B cell (primary cell): Measurements from ENCODE around the gene KCNQ2. TPM values are rescaled to one million over a fixed set of nuclear protein-coding genes. Genes with fewer than 3 reads are reported as not detected.

ENCODE experiments used
- ATAC-seq: fragments of 200-7000 bp; cut with Tn5 transposase; one replicate; pipeline ENCODE4 v1.10.0; 2021; ENCODE audit warnings: low read depth, mild to moderate bottlenecking, moderate number of reproducible peaks, moderate library complexity
- CTCF ChIA-PET: fragments of 350-600 bp; sonication (Branson Sonifier 250); formaldehyde crosslinking; loops from one replicate; lab custom pipeline; 2021; ENCODE audit warnings: antibody characterized with exemption, inconsistent platforms; lab: Charles Lee
- POLR2A ChIA-PET: fragments of 350-600 bp; sonication (Branson Sonifier 250); formaldehyde crosslinking; loops from one replicate; lab custom pipeline; 2021; ENCODE audit warnings: antibody characterized with exemption; lab: Charles Lee
- DNase-seq: peaks from one replicate; pipeline ENCODE4 v3.0.0; 2013
- H2AFZ ChIP-seq: 2 replicates; pipeline ENCODE4 v1.6.1; 2012; ENCODE audit warnings: mild to moderate bottlenecking, low read depth, low read length; ENCODE audit not compliant: insufficient read depth, poor library complexity, severe bottlenecking
- H3K27ac ChIP-seq, 2 donors: 1 replicate in 1 of 2; 2 replicates in 1 of 2; pipeline ENCODE4 v1.5.1; 2012 to 2013; ENCODE audit warnings: low read length in 2 of 2, mild to moderate bottlenecking in 2 of 2, moderate library complexity in 1 of 2
- H3K27me3 ChIP-seq, 4 experiments: fragments of 200-600 bp in 1 of 4; sonication (generic) in 1 of 4; replicated peaks in 1 of 4; 1 replicate in 2 of 4; 2 replicates in 2 of 4; pipeline versions ENCODE4 v1.6.1 to v1.7.0; 2013 to 2016; ENCODE audit warnings: low read length in 3 of 4, mild to moderate bottlenecking in 2 of 4, mixed read lengths in 1 of 4, moderate library complexity in 1 of 4; ENCODE audit not compliant: insufficient read depth in 4 of 4, control insufficient read depth in 3 of 4; ENCODE audit errors: control extremely low read depth in 1 of 4
- H3K36me3 ChIP-seq, 2 experiments: replicated peaks in 1 of 2; 1 replicate in 1 of 2; 2 replicates in 1 of 2; pipeline versions ENCODE4 v1.6.1 to v1.7.1; 2013; ENCODE audit warnings: low read length in 1 of 2; ENCODE audit not compliant: insufficient read depth in 2 of 2, control insufficient read depth in 1 of 2; ENCODE audit errors: control extremely low read depth in 1 of 2, extremely low read depth in 1 of 2
- H3K4me1 ChIP-seq, 2 donors: fragments of 200-600 bp in 1 of 2; sonication (generic) in 1 of 2; 1 replicate in 1 of 2; 2 replicates in 1 of 2; pipeline versions ENCODE4 v1.5.1 to v1.6.1; 2013 to 2017; ENCODE audit warnings: low read length in 2 of 2; ENCODE audit not compliant: control insufficient read depth in 2 of 2, insufficient read depth in 2 of 2
- H3K4me2 ChIP-seq: replicated peaks from 2 replicates; pipeline ENCODE3; 2012; ENCODE audit warnings: mild to moderate bottlenecking, low read depth, low read length; ENCODE audit not compliant: poor library complexity, severe bottlenecking
- H3K4me3 ChIP-seq, 5 experiments: fragments of 200-600 bp in 1 of 5; sonication (generic) in 1 of 5; 1 replicate in 3 of 5; 2 replicates in 2 of 5; pipeline versions ENCODE4 v1.5.1 to v1.7.0; 2011 to 2016; ENCODE audit warnings: low read length in 4 of 5, mild to moderate bottlenecking in 4 of 5, low read depth in 2 of 5, control low read depth in 1 of 5, moderate library complexity in 1 of 5; ENCODE audit not compliant: insufficient read depth in 1 of 5; ENCODE audit errors: control extremely low read depth in 1 of 5, extremely low read depth in 1 of 5
- H3K79me2 ChIP-seq: fragments of 200-600 bp; sonication (generic); one replicate; pipeline ENCODE4 v1.6.0; 2016; ENCODE audit warnings: low read length; ENCODE audit not compliant: control insufficient read depth, insufficient read depth
- H3K9ac ChIP-seq: fragments of 200-600 bp; sonication (generic); 2 replicates; pipeline ENCODE4 v1.6.1; 2017; ENCODE audit warnings: mild to moderate bottlenecking, low read length, moderate library complexity
- H3K9me3 ChIP-seq, 3 donors: one replicate each; pipeline versions ENCODE4 v1.6.1 to v1.7.1; 2013; ENCODE audit warnings: low read length in 2 of 3; ENCODE audit not compliant: control insufficient read depth in 2 of 3, insufficient read depth in 1 of 3; ENCODE audit errors: control extremely low read depth in 1 of 3
- H4K20me1 ChIP-seq: 2 replicates; pipeline ENCODE4 v1.6.0; 2012; ENCODE audit warnings: mild to moderate bottlenecking, low read length; ENCODE audit not compliant: insufficient read depth, control insufficient read depth, poor library complexity, severe bottlenecking
- H3K27ac Mint-ChIP-seq: one replicate; pipeline ENCODE4 v1.8.0; 2021; ENCODE audit warnings: mixed read lengths
- H3K27me3 Mint-ChIP-seq: one replicate; pipeline ENCODE4 v1.8.0; 2021; ENCODE audit warnings: mixed read lengths
- H3K4me1 Mint-ChIP-seq: one replicate; pipeline ENCODE4 v1.8.0; 2021; ENCODE audit warnings: mixed read lengths
- H3K4me3 Mint-ChIP-seq: one replicate; pipeline ENCODE4 v1.8.0; 2021; ENCODE audit warnings: mixed read lengths
- H3K9me3 Mint-ChIP-seq: one replicate; pipeline ENCODE4 v1.8.0; 2022; ENCODE audit warnings: mixed read lengths; ENCODE audit not compliant: insufficient read depth
- CTCF ChIP-seq: fragments of 200-600 bp; IDR thresholded peaks from one replicate; pipeline ENCODE4 v1.8.0; 2022; ENCODE audit warnings: antibody characterized with exemption, mild to moderate bottlenecking
- EZH2 ChIP-seq: IDR thresholded peaks from 2 replicates; pipeline ENCODE4 v1.6.1; 2012; ENCODE audit warnings: borderline replicate concordance, low read depth, mild to moderate bottlenecking, moderate library complexity, low read length; ENCODE audit not compliant: insufficient read depth, poor library complexity, severe bottlenecking
- WGBS: methylation state at CpG from one replicate; pipeline ENCODE4 v1.1.5; 2013; ENCODE audit warnings: missing lambda C conversion rate; ENCODE audit not compliant: insufficient coverage; 5-methylcytosine and 5-hydroxymethylcytosine counted together
- intact Hi-C: fragments of 100-400 bp; cut with micrococcal nuclease; formaldehyde crosslinking; loops from one replicate; pipeline ENCODE4 v1.10.0; 2022
- polyA plus RNA-seq: library from polyadenylated mRNA; depleted of rRNA; stranded (reverse); fragments of >200 nt; gene quantifications from 2 replicates; pipeline ENCODE4 v1.2.3, GENCODE V29; 2012
- total RNA-seq, 2 donors: library from RNA; stranded (reverse); fragments of 120-200 nt in 1 of 2; gene quantifications; 1 replicate in 1 of 2; 2 replicates in 1 of 2; pipeline versions ENCODE4 v1.2.3 to v1.2.4, GENCODE V29; 2013 to 2022

KCNQ2 gene
- total and polyA plus RNA-seq, 2 donors (not counting 1 experiment from before 2014, with no cell fraction given), result 0.12 TPM; not detected in 1

GRCh38 chr20:63395723-63396122 lies 76.7 kb downstream of the KCNQ2 start:
- Histone ChIP-seq H3K9ac (no peak overlapping the region), H3K79me2 (no peaks in the 10 kb centered on the region), H3K4me3 (no peak overlapping the region), H3K27ac (no peak overlapping the region), H3K9me3 (peaks cover 0 to 2% (median 0%) of the 10 kb centered on the region in 3 donors), H3K36me3 (no peaks in the 10 kb centered on the region), H3K4me2 (no peak overlapping the region), H3K4me1 (no peaks in the 10 kb centered on the region), H2AFZ (no peak overlapping the region), H4K20me1 (no peaks in the 10 kb centered on the region), H3K27me3 (peaks cover 0 to 3% (median 0%) of the 10 kb centered on the region in 4 experiments)
- H3K27ac Mint-ChIP-seq, result no peak overlapping the region
- 84% methylated on average over 11 of the region's 14 CpGs for WGBS
- ChIA-PET CTCF (no interaction called here), POLR2A (no interaction called here)
- intact Hi-C loops, result no loop called here
- no peaks in the 10 kb centered on the region for H3K9me3 Mint-ChIP-seq
- ATAC-seq (no peak), DNase-seq (no peak)
- no peaks in the 10 kb centered on the region for H3K4me1 Mint-ChIP-seq
- no peaks in the 10 kb centered on the region for H3K27me3 Mint-ChIP-seq
- TF ChIP-seq CTCF, result no peak
- no peak for TF ChIP-seq EZH2
- H3K4me3 Mint-ChIP-seq, result no peak overlapping the region

GRCh38 chr20:63394920-63395455 lies 77.5 kb downstream of the KCNQ2 start:
- intact Hi-C loops, result no loop called here

More at GRCh38 chr20:63394920-63395455, 77.5 kb downstream of the KCNQ2 start:
- no peak overlapping the region for H3K9ac ChIP-seq
- H3K36me3 ChIP-seq, result no peaks in the 10 kb centered on the region
- CTCF ChIA-PET, result no interaction called here
- WGBS, result 86% methylated on average over 22 of the region's 22 CpGs
- Mint-ChIP-seq H3K4me3 (no peak overlapping the region), H3K27me3 (no peaks in the 10 kb centered on the region), H3K9me3 (no peaks in the 10 kb centered on the region), H3K4me1 (no peaks in the 10 kb centered on the region), H3K27ac (no peak overlapping the region)
- H3K79me2 ChIP-seq, result no peaks in the 10 kb centered on the region
- POLR2A ChIA-PET, result no interaction called here
- peaks cover 0 to 4% (median 0%) of the 10 kb centered on the region in 4 experiments for H3K27me3 ChIP-seq
- TF ChIP-seq CTCF, result no peak
- no peak for TF ChIP-seq EZH2
- H3K9me3 ChIP-seq, result peaks cover 0 to 4% (median 0%) of the 10 kb centered on the region in 3 donors
- no peak for DNase-seq
- H2AFZ ChIP-seq, result no peak overlapping the region
- no peaks in the 10 kb centered on the region for H3K4me1 ChIP-seq
- no peak overlapping the region for H3K4me3 ChIP-seq
- no peak overlapping the region for H3K4me2 ChIP-seq
- no peaks in the 10 kb centered on the region for H4K20me1 ChIP-seq
- no peak overlapping the region for H3K27ac ChIP-seq
- no peak for ATAC-seq
